Liver (tissue), 9 donors: ENCODE data around the gene TMEM119. TPM values are rescaled to one million over a fixed set of nuclear protein-coding genes. Genes with fewer than 3 reads are reported as not detected.

Experiments
- DNase-seq: peaks from one replicate; pipeline ENCODE4 v3.0.0-alpha.2; 2017; ENCODE audit warnings: low spot score
- H3K27ac ChIP-seq, 2 donors: one replicate each; pipeline ENCODE4 v1.7.0; 2013; ENCODE audit warnings: inconsistent platforms in 2 of 2, low read length in 2 of 2, control low read depth in 1 of 2, low read depth in 1 of 2, mild to moderate bottlenecking in 1 of 2
- H3K27me3 ChIP-seq, 4 donors: one replicate each; pipeline versions ENCODE4 v1.6.1 to v1.7.0; 2013; ENCODE audit warnings: low read length in 3 of 4, inconsistent platforms in 1 of 4, mild to moderate bottlenecking in 1 of 4, moderate library complexity in 1 of 4; ENCODE audit not compliant: control insufficient read depth in 4 of 4, insufficient read depth in 4 of 4
- H3K36me3 ChIP-seq, 4 donors: one replicate each; pipeline versions ENCODE4 v1.6.1 to v1.7.0; 2013; ENCODE audit warnings: low read length in 3 of 4, mild to moderate bottlenecking in 3 of 4, low read depth in 1 of 4, moderate library complexity in 1 of 4; ENCODE audit not compliant: control insufficient read depth in 4 of 4, insufficient read depth in 3 of 4
- H3K4me1 ChIP-seq, 4 donors: one replicate each; pipeline versions ENCODE4 v1.6.1 to v1.7.0; 2013; ENCODE audit warnings: low read length in 3 of 4, mild to moderate bottlenecking in 3 of 4, moderate library complexity in 1 of 4; ENCODE audit not compliant: control insufficient read depth in 4 of 4, insufficient read depth in 4 of 4
- H3K4me3 ChIP-seq, 3 donors: one replicate each; pipeline versions ENCODE4 v1.6.1 to v1.7.0; 2013; ENCODE audit warnings: low read length in 3 of 3, control low read depth in 1 of 3, low read depth in 1 of 3, mild to moderate bottlenecking in 1 of 3
- H3K9ac ChIP-seq, 2 donors: one replicate each; pipeline ENCODE4 v1.7.0; 2013; ENCODE audit warnings: low read length in 2 of 2, mild to moderate bottlenecking in 2 of 2, moderate library complexity in 2 of 2, control low read depth in 1 of 2, low read depth in 1 of 2
- H3K9me3 ChIP-seq, 4 donors: one replicate each; pipeline versions ENCODE4 v1.6.1 to v1.7.0; 2013; ENCODE audit warnings: low read length in 3 of 4; ENCODE audit not compliant: control insufficient read depth in 4 of 4
- CTCF ChIP-seq: fragments of 150-350 bp; IDR thresholded peaks from 2 replicates; pipeline ENCODE4 v1.5.1; 2017; ENCODE audit warnings: improper control_type of control experiment, low read depth, low read length; ENCODE audit not compliant: missing input control
- FOXA1 ChIP-seq: IDR thresholded peaks from 2 replicates; pipeline ENCODE4 v1.6.1; 2016; ENCODE audit warnings: antibody characterized with exemption
- FOXA2 ChIP-seq: IDR thresholded peaks from 2 replicates; pipeline ENCODE4 v1.6.1; 2016; ENCODE audit warnings: antibody characterized with exemption
- GABPA ChIP-seq, 2 donors: IDR thresholded peaks in 1 of 2; conservative IDR thresholded peaks in 1 of 2; 2 replicates each; pipeline ENCODE4 v1.6.1; 2016; ENCODE audit warnings: antibody characterized with exemption in 2 of 2, mild to moderate bottlenecking in 1 of 2, moderate library complexity in 1 of 2
- HNF4G ChIP-seq: IDR thresholded peaks from 2 replicates; pipeline ENCODE4 v1.6.1; 2016; ENCODE audit warnings: antibody characterized with exemption
- JUND ChIP-seq, 2 donors: IDR thresholded peaks; 2 replicates each; pipeline ENCODE4 v1.6.1; 2016; ENCODE audit warnings: antibody characterized with exemption in 2 of 2
- MAX ChIP-seq: IDR thresholded peaks from 2 replicates; pipeline ENCODE4 v1.6.1; 2016; ENCODE audit warnings: antibody characterized with exemption
- NR2F2 ChIP-seq: IDR thresholded peaks from 2 replicates; pipeline ENCODE4 v1.6.1; 2016; ENCODE audit warnings: antibody characterized with exemption
- RAD21 ChIP-seq, 2 donors: IDR thresholded peaks; 2 replicates each; pipeline ENCODE4 v1.6.1; 2016; ENCODE audit warnings: antibody characterized with exemption in 2 of 2, mild to moderate bottlenecking in 2 of 2
- REST ChIP-seq: IDR thresholded peaks from 2 replicates; pipeline ENCODE4 v1.6.1; 2016; ENCODE audit warnings: antibody characterized with exemption, mild to moderate bottlenecking
- TAF1 ChIP-seq: conservative IDR thresholded peaks from 2 replicates; pipeline ENCODE4 v1.6.1; 2016; ENCODE audit warnings: antibody characterized with exemption, mild to moderate bottlenecking
- whole genome bisulfite sequencing: extraction: QIAGEN DNeasy Blood & Tissue Kit; methylation state at CpG from one replicate; pipeline ENCODE4 v1.1.7; 2013; 5-methylcytosine and 5-hydroxymethylcytosine counted together
- polyA plus RNA-seq, 2 donors: library from polyadenylated mRNA; stranded (reverse) in 1 of 2; unstranded in 1 of 2; fragments of 200-250 nt in 1 of 2; fragments of >200 nt in 1 of 2; fragmentation: Nextera tagmentation in 1 of 2; extraction: Ambion mirVana in 1 of 2; gene quantifications; one replicate each; pipeline versions ENCODE4 v1.2.1 to v1.2.3, GENCODE V29; 2013 to 2015
- total RNA-seq, 2 donors: library from RNA; depleted of rRNA; stranded (reverse); fragments of >200 nt; gene quantifications; one replicate each; pipeline ENCODE4 v1.2.3, GENCODE V29; 2014
- donor health status: healthy.
- donor health status: healthy.
- donor health status: healthy.
- donor health status: healthy.
- donor health status: healthy.

TMEM119 gene
- total and polyA plus RNA-seq, 4 donors = 0.14 to 2.6 (median 0.38) TPM

- no peaks in the 10 kb centered on the region for H3K36me3 ChIP-seq
- no peak for DNase-seq
- no peaks in the 10 kb centered on the region for H3K9me3 ChIP-seq
- no peak overlapping the region for H3K9ac ChIP-seq
- WGBS = 64% methylated on average over 10 of the region's 10 CpGs
- H3K27ac ChIP-seq = no peak overlapping the region
- no peaks in the 10 kb centered on the region for H3K27me3 ChIP-seq
- TF ChIP-seq REST (no peak), HNF4G (no peak), TAF1 (no peak), RAD21 (IDR thresholded peaks at IDR 0.05) (no peak), CTCF (no peak)
- H3K4me3 ChIP-seq = no peak overlapping the region
- no peaks in the 10 kb centered on the region for H3K4me1 ChIP-seq
Observed at GRCh38 chr12:108596854-108597558, 878 bp downstream of the TMEM119 start.

- 85% methylated on average over 17 of the region's 17 CpGs for WGBS
- Histone ChIP-seq H3K36me3 (no peaks in the 10 kb centered on the region), H3K4me3 (no peak overlapping the region), H3K27ac (no peak overlapping the region), H3K9me3 (no peaks in the 10 kb centered on the region), H3K27me3 (no peaks in the 10 kb centered on the region), H3K9ac (no peak overlapping the region), H3K4me1 (no peaks in the 10 kb centered on the region)
- no peak for DNase-seq
- TF ChIP-seq GABPA (IDR thresholded peaks at IDR 0.05 in 1 of 2, conservative IDR thresholded peaks at IDR 0.05 in 1 of 2) (no peak), HNF4G (no peak), RAD21 (IDR thresholded peaks at IDR 0.05) (no peak)
Observed at GRCh38 chr12:108595711-108596647, 1.9 kb downstream of the TMEM119 start.

GRCh38 chr12:108594960-108595710 is 2.7 kb downstream of the TMEM119 start:
- no peak for DNase-seq
- 98% methylated on average over 7 of the region's 7 CpGs for WGBS
- Histone ChIP-seq H3K27ac (no peak overlapping the region), H3K4me1 (no peaks in the 10 kb centered on the region), H3K36me3 (no peaks in the 10 kb centered on the region), H3K9me3 (no peaks in the 10 kb centered on the region), H3K4me3 (no peak overlapping the region), H3K9ac (no peak overlapping the region), H3K27me3 (no peaks in the 10 kb centered on the region)
- no peak for TF ChIP-seq FOXA2
- no peak for TF ChIP-seq MAX
- no peak for TF ChIP-seq JUND (IDR thresholded peaks at IDR 0.05)
- no peak for TF ChIP-seq FOXA1
- TF ChIP-seq GABPA (IDR thresholded peaks at IDR 0.05 in 1 of 2, conservative IDR thresholded peaks at IDR 0.05 in 1 of 2) = no peak
- TF ChIP-seq NR2F2 = no peak
